Astrocyte (in vitro differentiated cells and primary cell): ENCODE measurements around the gene DACT2.

Source experiments
- CTCF ChIP-seq: IDR thresholded peaks from 2 replicates; pipeline ENCODE4 v1.5.1; 2011; ENCODE audit warnings: low read depth, mild to moderate bottlenecking, inconsistent platforms, low read length, moderate library complexity; ENCODE audit not compliant: insufficient read depth
- EZH2 ChIP-seq: IDR thresholded peaks from 2 replicates; pipeline ENCODE4 v1.6.1; 2012; ENCODE audit warnings: mild to moderate bottlenecking, low read length, inconsistent platforms; ENCODE audit not compliant: insufficient read depth

GRCh38 chr6:168364793-168365421 is 45.3 kb upstream of the DACT2 start:
- TF ChIP-seq CTCF (no peak), EZH2 (no peak)
